GM18907 (cell line): ENCODE measurements around the gene NOTCH4.
"Not testable (repeated sequence)": the region's sequence is repeated elsewhere in the genome, so short reads cannot be mapped to it uniquely, and the experiment has no call there.

Experiments
- ATAC-seq: cut with Tn5 transposase; IDR thresholded peaks from one replicate; pipeline ENCODE4 v1.9.1; 2021; ENCODE audit warnings: mild to moderate bottlenecking, moderate library complexity; ENCODE audit not compliant: unreplicated experiment

Gene NOTCH4

GRCh38 chr6:32223258-32224235 is at the start of gene NOTCH4:
Gene NOTCH4 (minus strand): TSS chr6:32224067. CDS start chr6:32223928, 139 bp downstream.
- ATAC-seq, result no peak

DNA sequence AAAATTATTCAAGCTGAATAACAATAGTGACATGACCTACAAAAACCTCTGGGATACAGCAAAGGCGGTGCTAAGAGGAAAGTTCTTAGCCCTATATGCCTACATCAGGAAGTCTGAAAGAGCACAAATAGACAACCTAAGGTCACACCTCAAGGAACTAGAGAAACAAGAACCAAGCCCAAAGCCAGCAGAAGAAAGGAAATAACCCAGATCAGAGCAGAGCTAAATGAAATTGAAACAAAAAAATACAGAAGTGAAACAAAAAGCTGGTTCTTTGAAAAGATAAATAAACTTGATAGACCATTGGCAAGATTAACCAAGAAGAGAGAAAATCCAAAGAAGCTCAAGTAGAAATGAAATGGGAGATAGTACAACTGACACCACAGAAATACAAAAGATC is 47.6 kb upstream of the NOTCH4 start:
- ATAC-seq, result no peak

GRCh38 chr6:32268459-32268858 is 44.6 kb upstream of the NOTCH4 start:
- ATAC-seq, result peak; percentile 65

DNA sequence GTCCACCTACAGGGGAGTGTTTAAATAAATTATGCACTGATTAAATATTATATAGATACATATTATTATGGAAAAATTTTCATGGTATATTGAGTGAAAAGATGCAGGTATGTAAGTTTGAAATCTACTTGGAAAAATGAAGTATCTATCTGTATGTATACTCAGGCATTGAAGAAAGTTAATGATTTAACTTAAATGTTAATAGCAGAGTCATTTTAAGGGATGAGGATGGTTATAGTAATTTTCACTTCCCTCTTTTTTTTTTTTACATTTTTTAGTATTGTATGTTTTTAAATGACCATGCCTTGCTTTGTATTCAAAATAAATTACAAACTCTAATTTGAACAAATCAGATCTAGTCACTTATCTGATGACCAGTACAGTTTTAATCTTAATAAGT is 43.2 kb upstream of the NOTCH4 start:
- ATAC-seq, result no peak

DNA sequence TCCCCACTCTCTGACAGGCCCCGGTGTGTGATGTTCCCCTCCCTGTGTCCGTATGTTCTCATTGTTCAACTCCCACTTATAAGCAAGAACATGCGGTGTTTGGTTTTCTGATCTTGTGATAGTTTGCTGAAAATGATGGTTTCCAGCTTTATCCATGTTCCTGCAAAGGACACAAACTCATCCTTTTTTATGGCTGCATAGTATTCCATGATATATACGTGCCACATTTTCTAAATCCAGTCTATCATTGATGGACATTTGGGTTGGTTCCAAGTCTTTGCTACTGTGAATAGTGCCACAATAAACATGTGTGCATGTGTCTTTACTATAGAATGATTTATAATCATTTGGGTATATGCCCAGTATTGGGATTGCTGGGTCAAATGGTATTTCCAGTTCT is 33.4 kb upstream of the NOTCH4 start:
- not testable (repeated sequence) for ATAC-seq

- ATAC-seq, result peak; percentile 66
Measured at GRCh38 chr6:32255199-32256153, 31.6 kb upstream of the NOTCH4 start.

- no peak for ATAC-seq
Measured at GRCh38 chr6:32254761-32255198, 30.9 kb upstream of the NOTCH4 start.

GRCh38 chr6:32252331-32253009 is 28.6 kb upstream of the NOTCH4 start:
- ATAC-seq, result no peak

DNA sequence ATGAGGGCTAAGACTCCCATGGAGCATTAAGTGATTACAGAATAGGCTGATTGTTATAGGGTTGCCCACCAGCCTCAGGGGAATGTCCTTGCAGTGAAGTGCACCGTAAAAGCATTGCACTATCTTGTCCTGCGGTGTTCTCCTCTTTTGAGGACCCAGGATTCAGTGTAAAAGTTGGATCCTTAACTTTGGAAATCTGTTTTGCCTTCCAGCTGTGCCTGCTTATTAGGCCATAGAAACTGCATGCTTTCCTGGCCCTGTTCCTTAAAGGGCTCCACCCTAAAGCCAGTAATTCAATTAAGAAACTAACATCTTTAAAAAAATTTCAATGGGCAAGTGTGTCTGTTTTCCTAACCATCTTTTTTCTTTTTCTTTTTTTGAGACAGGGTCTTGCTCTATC is 25.4 kb upstream of the NOTCH4 start:
- no peak for ATAC-seq

DNA sequence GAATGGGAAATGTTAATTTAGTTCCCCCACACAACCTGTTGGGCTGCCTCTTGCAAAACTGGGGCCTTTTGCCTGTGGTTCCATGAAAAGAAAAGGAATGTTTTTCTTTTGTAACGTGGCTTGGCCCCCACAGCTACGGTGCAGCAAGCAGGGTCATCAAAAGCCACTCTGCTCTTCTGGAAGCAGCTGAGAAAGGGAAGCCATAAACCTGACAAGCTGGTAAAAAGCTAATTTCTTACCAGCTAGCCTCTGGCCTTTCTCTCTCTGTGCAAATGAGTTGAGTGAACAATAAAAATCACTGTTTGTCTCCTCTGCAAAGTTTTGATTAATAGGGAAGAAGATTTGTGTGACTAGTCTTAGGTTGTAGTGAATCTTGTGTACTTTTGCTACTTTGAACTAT is 23.5 kb upstream of the NOTCH4 start:
- ATAC-seq, result no peak

GRCh38 chr6:32244946-32245398 is 21.1 kb upstream of the NOTCH4 start:
- ATAC-seq, result no peak

DNA sequence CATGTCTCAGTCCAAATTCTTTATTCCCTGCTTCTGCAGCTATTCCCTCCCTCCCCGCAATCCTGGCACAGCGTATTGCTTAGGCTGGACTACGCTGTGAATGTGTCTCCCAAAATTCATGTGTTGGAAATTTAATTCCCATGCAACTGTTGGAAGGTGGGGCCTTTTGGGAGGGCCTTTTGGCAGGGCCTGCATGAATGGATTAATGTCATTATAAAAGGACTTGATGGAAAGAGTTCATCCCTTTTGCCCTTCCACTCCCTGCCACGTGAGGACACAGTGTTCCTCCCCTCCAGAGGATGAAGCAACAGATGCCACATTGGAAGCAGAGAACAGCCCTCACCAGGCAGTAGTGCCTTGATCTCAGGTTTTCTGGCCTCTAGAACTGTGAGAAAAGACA is 20.4 kb upstream of the NOTCH4 start:
- no peak for ATAC-seq

DNA sequence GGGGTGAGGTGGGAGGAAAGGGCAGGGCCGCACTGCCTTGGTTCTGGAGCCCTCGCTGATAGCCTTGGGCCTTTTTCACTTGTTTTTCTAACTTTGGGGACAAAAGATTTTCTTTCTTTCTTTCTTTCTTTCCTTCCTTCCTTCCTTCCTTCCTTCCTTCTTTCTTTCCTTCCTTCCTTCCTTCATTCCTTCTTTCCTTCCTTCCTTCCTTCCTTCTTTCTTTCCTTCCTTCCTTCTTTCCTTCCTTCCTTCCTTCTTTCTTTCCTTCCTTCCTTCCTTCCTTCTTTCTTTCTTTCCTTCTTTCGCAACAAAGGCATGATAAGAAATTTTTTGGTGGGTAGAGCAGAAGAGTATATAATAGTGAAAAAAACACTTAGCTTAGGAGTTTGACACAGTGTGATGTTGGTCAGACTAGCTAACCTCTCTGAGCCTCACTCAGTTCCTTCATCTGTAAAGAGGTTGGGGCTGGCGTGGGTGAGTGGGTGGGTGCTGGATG is 18.5 kb upstream of the NOTCH4 start:
- not testable (repeated sequence) for ATAC-seq

DNA sequence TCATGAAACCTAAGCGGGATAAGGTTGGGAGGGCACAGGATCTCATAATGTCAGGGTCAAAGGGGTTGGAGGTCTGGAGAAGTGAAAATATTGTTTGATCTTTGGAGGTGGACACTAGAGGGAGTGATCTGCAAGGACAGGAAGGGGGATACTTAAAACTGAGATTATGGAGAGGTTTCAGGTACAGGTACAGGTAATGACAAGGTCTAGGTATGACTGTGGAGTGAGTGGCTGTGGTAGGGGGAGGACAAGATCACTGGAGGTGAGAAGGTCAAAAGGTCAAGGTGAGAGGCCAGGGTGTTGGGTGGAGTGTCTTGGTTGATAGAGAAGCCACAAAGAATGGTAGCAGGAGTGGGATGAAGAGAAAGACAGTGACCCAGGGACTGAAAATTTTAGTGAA is 16.8 kb upstream of the NOTCH4 start:
- no peak for ATAC-seq

GRCh38 chr6:32239462-32239861 is 15.6 kb upstream of the NOTCH4 start:
- no peak for ATAC-seq

GRCh38 chr6:32234934-32235333 is 11.1 kb upstream of the NOTCH4 start:
- ATAC-seq, result no peak

- ATAC-seq, result no peak
Measured at GRCh38 chr6:32226434-32226833, 2.6 kb upstream of the NOTCH4 start.

DNA sequence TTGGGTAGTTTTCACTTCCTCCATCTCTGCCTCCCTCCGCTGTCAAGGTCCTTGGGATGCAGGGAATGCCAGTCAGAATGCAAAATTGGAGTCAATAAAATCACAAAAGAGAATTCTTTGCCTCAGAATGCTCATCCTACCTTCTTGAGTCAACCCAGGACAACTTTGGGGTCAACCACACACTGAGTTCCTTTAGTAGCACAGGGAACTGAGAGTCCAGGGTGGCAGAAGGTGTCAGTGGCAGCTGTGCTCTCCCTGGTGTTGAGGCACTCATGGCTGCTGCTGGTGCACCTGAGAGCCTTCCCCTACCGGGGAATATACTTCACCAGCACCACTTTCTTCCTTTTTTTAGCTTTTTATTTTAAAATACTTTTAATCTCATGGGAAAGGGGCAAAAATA is 829 bp upstream of the NOTCH4 start:
- peak; percentile 53 for ATAC-seq

- no peak for ATAC-seq
Measured at GRCh38 chr6:32222333-32223230, 1.3 kb downstream of the NOTCH4 start.

GRCh38 chr6:32220021-32220420 is 3.8 kb downstream of the NOTCH4 start:
- no peak for ATAC-seq
